Thyroid gland (tissue), 4 donors: Measurements from ENCODE around the gene GALT. TPM values are rescaled to one million over a fixed set of nuclear protein-coding genes. Genes with fewer than 3 reads are reported as not detected.

Source experiments
- DNase-seq, 2 donors: peaks; one replicate each; pipeline ENCODE4 v3.0.0-alpha.2; 2019
- H3K27ac ChIP-seq, 3 donors: fragments of 200-600 bp; sonication (generic); 1 replicate in 2 of 3; 2 replicates in 1 of 3; pipeline ENCODE4 v1.5.1; 2016 to 2019; ENCODE audit warnings: mild to moderate bottlenecking in 1 of 3, moderate library complexity in 1 of 3
- H3K27me3 ChIP-seq: fragments of 200-600 bp; sonication (generic); one replicate; pipeline ENCODE4 v1.5.1; 2019
- H3K36me3 ChIP-seq, 2 donors: fragments of 200-600 bp; sonication (generic); one replicate each; pipeline ENCODE4 v1.5.1; 2016 to 2019
- H3K4me1 ChIP-seq, 2 donors: fragments of 200-600 bp; sonication (generic); one replicate each; pipeline ENCODE4 v1.5.1; 2017 to 2019
- H3K4me3 ChIP-seq, 3 donors: fragments of 200-600 bp; sonication (generic); replicated peaks in 1 of 3; 1 replicate in 2 of 3; 2 replicates in 1 of 3; pipeline ENCODE4 v1.5.1; 2016; ENCODE audit warnings: mild to moderate bottlenecking in 1 of 3
- H3K9me3 ChIP-seq: fragments of 200-600 bp; sonication (generic); one replicate; pipeline ENCODE4 v1.5.1; 2017
- POLR2A ChIP-seq, 2 donors: fragments of 450-650 bp; IDR thresholded peaks; one replicate each; pipeline ENCODE4 v1.6.1; 2017; ENCODE audit warnings: antibody characterized with exemption in 2 of 2, mild to moderate bottlenecking in 2 of 2, moderate library complexity in 1 of 2
- WGBS, 2 donors: methylation state at CpG; one replicate each; pipeline ENCODE4 v1.1.5; 2017; 5-methylcytosine and 5-hydroxymethylcytosine counted together
- intact Hi-C: fragments of 100-400 bp; cut with DNase I; formaldehyde crosslinking; loops from one replicate; pipeline ENCODE4 v1.15.1; 2023
- total RNA-seq, 4 donors: library from RNA; depleted of rRNA; stranded (reverse); fragments of >200 nt; gene quantifications; one replicate each; pipeline ENCODE4 v1.2.3, GENCODE V29; 2016
- TF ChIP-seq, protein P1 (sequence below), 6 experiments: fragments of 200-600 bp in 3 of 6; fragments of 450-650 bp in 3 of 6; sonication (generic) in 3 of 6; IDR thresholded peaks; one replicate each; pipeline ENCODE4 v1.5.1; 2016 to 2019; ENCODE audit warnings: antibody characterized with exemption in 6 of 6, mild to moderate bottlenecking in 2 of 6, inconsistent platforms in 1 of 6, moderate library complexity in 1 of 6

GALT gene
- total RNA-seq, 4 donors from 2014 or later, result 48.7 to 76.5 (median 57.1) TPM

GRCh38 chr9:34644766-34645314, 1.6 kb upstream of the GALT start:
- DNase-seq, result no peak
- TF ChIP-seq, protein P1, sequence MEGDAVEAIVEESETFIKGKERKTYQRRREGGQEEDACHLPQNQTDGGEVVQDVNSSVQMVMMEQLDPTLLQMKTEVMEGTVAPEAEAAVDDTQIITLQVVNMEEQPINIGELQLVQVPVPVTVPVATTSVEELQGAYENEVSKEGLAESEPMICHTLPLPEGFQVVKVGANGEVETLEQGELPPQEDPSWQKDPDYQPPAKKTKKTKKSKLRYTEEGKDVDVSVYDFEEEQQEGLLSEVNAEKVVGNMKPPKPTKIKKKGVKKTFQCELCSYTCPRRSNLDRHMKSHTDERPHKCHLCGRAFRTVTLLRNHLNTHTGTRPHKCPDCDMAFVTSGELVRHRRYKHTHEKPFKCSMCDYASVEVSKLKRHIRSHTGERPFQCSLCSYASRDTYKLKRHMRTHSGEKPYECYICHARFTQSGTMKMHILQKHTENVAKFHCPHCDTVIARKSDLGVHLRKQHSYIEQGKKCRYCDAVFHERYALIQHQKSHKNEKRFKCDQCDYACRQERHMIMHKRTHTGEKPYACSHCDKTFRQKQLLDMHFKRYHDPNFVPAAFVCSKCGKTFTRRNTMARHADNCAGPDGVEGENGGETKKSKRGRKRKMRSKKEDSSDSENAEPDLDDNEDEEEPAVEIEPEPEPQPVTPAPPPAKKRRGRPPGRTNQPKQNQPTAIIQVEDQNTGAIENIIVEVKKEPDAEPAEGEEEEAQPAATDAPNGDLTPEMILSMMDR (IDR thresholded peaks at IDR 0.05), result no peak
- no peak for TF ChIP-seq POLR2A (IDR thresholded peaks at IDR 0.05)
- H3K27ac ChIP-seq, result no peak overlapping the region
- intact Hi-C loops, result no loop called here
- peaks cover 7 to 14% of the 10 kb centered on the region in 2 donors for H3K36me3 ChIP-seq
- peaks cover 17 to 21% of the 10 kb centered on the region in 2 donors for H3K4me1 ChIP-seq
- H3K27me3 ChIP-seq, result no peaks in the 10 kb centered on the region
- H3K4me3 ChIP-seq, result no peak overlapping the region
- no peaks in the 10 kb centered on the region for H3K9me3 ChIP-seq

GRCh38 chr9:34647084-34647403, 569 bp downstream of the GALT start:
- Histone ChIP-seq H3K36me3 (peaks cover 7 to 14% of the 10 kb centered on the region in 2 donors), H3K27ac (peak overlapping the region; percentile 79 to 83 (median 80)), H3K4me3 (peak overlapping the region; percentile 46 to 80 (median 66)), H3K9me3 (no peaks in the 10 kb centered on the region), H3K4me1 (peaks cover 29 to 35% of the 10 kb centered on the region in 2 donors), H3K27me3 (no peaks in the 10 kb centered on the region)
- 7% methylated on average over 3 of the region's 8 CpGs; no CpG with 5 or more reads in 1 of the 2 donors for WGBS, 2 donors
- TF ChIP-seq POLR2A (IDR thresholded peaks at IDR 0.05), result no peak
- TF ChIP-seq, protein P1 (IDR thresholded peaks at IDR 0.05), result no peak
- intact Hi-C loops, result no loop called here
- no peak for DNase-seq

DNA sequence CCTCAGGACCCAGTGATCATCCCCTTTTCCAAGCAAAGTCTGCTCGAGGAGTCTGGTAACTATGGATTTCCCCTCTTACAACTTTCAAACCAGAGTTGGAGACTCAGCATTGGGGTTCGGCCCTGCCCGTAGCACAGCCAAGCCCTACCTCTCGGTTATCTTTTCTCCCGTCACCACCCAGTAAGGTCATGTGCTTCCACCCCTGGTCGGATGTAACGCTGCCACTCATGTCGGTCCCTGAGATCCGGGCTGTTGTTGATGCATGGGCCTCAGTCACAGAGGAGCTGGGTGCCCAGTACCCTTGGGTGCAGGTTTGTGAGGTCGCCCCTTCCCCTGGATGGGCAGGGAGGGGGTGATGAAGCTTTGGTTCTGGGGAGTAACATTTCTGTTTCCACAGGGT, 1.2 kb downstream of the GALT start:
- DNase-seq, result no peak
- peak overlapping the region in 1 of 3 donors; percentile 66 for H3K4me3 ChIP-seq
- no peaks in the 10 kb centered on the region for H3K9me3 ChIP-seq
- 61 to 72% methylated on average over 9 to 10 of the region's 10 CpGs for WGBS, 2 donors
- peak overlapping the region in 1 of 3 donors; percentile 80 for H3K27ac ChIP-seq
- TF ChIP-seq POLR2A (IDR thresholded peaks at IDR 0.05), result no peak
- TF ChIP-seq, protein P1 (IDR thresholded peaks at IDR 0.05), result no peak
- no peaks in the 10 kb centered on the region for H3K27me3 ChIP-seq
- peaks cover 32 to 41% of the 10 kb centered on the region in 2 donors for H3K4me1 ChIP-seq
- intact Hi-C loops, result no loop called here
- H3K36me3 ChIP-seq, result peaks cover 7 to 14% of the 10 kb centered on the region in 2 donors

- Histone ChIP-seq H3K36me3 (peaks cover 7 to 14% of the 10 kb centered on the region in 2 donors), H3K27me3 (no peaks in the 10 kb centered on the region), H3K4me3 (no peak overlapping the region), H3K9me3 (no peaks in the 10 kb centered on the region), H3K27ac (no peak overlapping the region), H3K4me1 (peaks cover 43 to 51% of the 10 kb centered on the region in 2 donors)
- DNase-seq, result no peak
- TF ChIP-seq, protein P1 (IDR thresholded peaks at IDR 0.05), result no peak
- TF ChIP-seq POLR2A (IDR thresholded peaks at IDR 0.05), result no peak
- WGBS, 2 donors, result 95% methylated on average over 7 to 8 of the region's 8 CpGs
- intact Hi-C loops, result no loop called here
Measured at GRCh38 chr9:34648673-34649072, 2.2 kb downstream of the GALT start.

GRCh38 chr9:34650816-34651215, 4.3 kb downstream of the GALT start:
- Histone ChIP-seq H3K27me3 (no peaks in the 10 kb centered on the region), H3K4me1 (peaks cover 61 to 66% of the 10 kb centered on the region in 2 donors), H3K9me3 (no peaks in the 10 kb centered on the region), H3K36me3 (peaks cover 7 to 14% of the 10 kb centered on the region in 2 donors), H3K27ac (peak overlapping the region in 2 of 3 donors; percentile 84 to 88), H3K4me3 (no peak overlapping the region)
- TF ChIP-seq, protein P1 (IDR thresholded peaks at IDR 0.05), result no peak
- no peak for TF ChIP-seq POLR2A (IDR thresholded peaks at IDR 0.05)
- 40 to 47% methylated on average over 5 of the region's 5 CpGs for WGBS, 2 donors
- intact Hi-C loops, result no loop called here
- DNase-seq, result peak; percentile 48 to 52
